RWPE1 (cell line): ENCODE data around the gene KNCN.

Experiments used
- CTCF ChIA-PET: fragments of 350-600 bp; sonication (Branson Sonifier 250); formaldehyde crosslinking; extraction: SDS; loops from one replicate; lab custom pipeline; 2021; lab: Yijun Ruan, JAX
- POLR2A ChIA-PET: fragments of 400-600 bp; formaldehyde crosslinking; extraction: SDS; loops from one replicate; lab custom pipeline; 2020; ENCODE audit warnings: antibody characterized with exemption; ENCODE audit not compliant: low non-redundant PET; lab: Yijun Ruan, JAX
- DNase-seq: peaks from one replicate; pipeline ENCODE4 v3.0.0; 2012; ENCODE audit warnings: low spot score
- H3K27ac ChIP-seq: fragments of 450-650 bp; 2 replicates; pipeline ENCODE4 v1.5.1; 2017
- CTCF ChIP-seq: fragments of 450-650 bp; conservative IDR thresholded peaks from 2 replicates; pipeline ENCODE4 v1.5.1; 2017; ENCODE audit warnings: low read depth, mild to moderate bottlenecking

Gene KNCN

GRCh38 chr1:46497020-46497419 lies 54.4 kb downstream of the KNCN start:
- no peak for TF ChIP-seq CTCF
- CTCF ChIA-PET = no interaction called here
- POLR2A ChIA-PET = no interaction called here
- DNase-seq = no peak
- no peak overlapping the region for H3K27ac ChIP-seq

- no peak for DNase-seq
- no peak overlapping the region for H3K27ac ChIP-seq
- TF ChIP-seq CTCF = no peak
- CTCF ChIA-PET = no interaction called here
- POLR2A ChIA-PET = no interaction called here
These were observed 54.9 kb downstream of the KNCN start for GRCh38 chr1:46496505-46496904.

- POLR2A ChIA-PET = no interaction called here
- DNase-seq = no peak
- CTCF ChIA-PET = interaction anchor here (1.1 kb wide), 1 partner anchor 49 kb away, joined by 4 read pairs; no protein-coding TSS in a partner anchor
- no peak for TF ChIP-seq CTCF
- no peak overlapping the region for H3K27ac ChIP-seq
These were observed 55.7 kb downstream of the KNCN start for GRCh38 chr1:46495778-46496177.
